Skeletal muscle cell (primary cell): ENCODE results near the gene ABCC5.
A peak's percentile ranks its signal among the peaks of the same experiment; 100 is the strongest.
"Not testable (repeated sequence)": the region's sequence is repeated elsewhere in the genome, so short reads cannot be mapped to it uniquely, and the experiment has no call there.

Experiments used
- DNase-seq: peaks from one replicate; pipeline ENCODE4 v3.0.0-alpha.2; 2010; ENCODE audit warnings: low read depth
- H3K4me3 ChIP-seq: 2 replicates; pipeline ENCODE4 v1.5.1; 2011; ENCODE audit warnings: low read depth, mild to moderate bottlenecking, control low read depth, low read length, moderate library complexity

The ABCC5 gene

DNA sequence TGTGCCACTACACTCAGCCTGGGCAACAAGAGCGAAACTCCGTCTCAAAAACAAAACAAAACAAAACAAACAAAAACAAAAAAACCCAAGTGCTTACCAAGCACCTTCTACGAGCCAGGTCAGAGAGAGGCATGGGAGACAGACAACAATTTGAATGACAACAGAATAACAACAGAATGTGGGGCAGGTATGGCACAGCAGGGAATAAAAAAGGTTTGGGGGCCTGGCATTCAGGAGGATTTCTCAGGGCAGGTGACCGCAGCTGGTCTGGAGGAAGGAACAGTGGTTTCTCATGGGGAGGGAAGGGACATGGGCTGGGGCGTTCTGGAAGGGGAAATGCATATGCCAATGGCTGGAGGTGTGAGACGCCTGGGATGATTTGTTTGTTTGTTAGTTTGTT is 110.5 kb downstream of the ABCC5 start:
- no peak overlapping the region for H3K4me3 ChIP-seq

DNA sequence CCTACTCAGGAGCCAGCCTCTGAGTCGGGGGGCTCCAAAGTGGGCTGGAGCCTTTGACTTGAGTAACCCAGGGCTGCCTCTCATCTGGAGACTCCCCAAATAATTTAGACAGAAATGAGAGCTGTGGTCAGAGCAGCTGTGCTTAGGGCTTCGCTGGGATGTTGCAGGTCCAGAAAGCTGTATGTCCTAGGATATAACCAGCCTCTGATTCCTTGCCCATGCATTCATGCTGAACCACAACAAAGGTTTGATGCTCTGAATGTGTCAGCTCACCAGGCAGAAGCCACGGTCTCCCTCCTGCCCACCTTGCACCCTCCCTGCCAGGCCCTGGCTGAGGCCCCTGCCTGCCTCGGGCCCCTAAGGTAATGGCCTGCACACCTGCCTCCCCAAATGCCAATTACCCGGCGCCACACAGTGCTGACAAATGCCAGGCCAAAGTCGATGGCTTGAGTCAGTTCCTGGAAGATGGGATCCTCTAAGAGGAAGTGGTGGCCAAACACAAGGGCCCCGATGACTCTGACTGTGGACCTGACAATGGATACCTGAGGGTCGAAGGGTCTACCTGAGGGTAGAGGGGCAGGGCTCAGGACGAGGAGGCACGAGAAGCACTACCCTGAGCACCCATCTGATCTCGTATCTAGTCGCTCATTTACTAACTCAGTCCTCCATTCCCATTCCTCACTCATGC is 111.3 kb downstream of the ABCC5 start:
- H3K4me3 ChIP-seq: no peak overlapping the region
- no peak for DNase-seq

More for the DNA sequence above, 110.5 kb downstream of the ABCC5 start:
- DNase-seq: no peak

DNA sequence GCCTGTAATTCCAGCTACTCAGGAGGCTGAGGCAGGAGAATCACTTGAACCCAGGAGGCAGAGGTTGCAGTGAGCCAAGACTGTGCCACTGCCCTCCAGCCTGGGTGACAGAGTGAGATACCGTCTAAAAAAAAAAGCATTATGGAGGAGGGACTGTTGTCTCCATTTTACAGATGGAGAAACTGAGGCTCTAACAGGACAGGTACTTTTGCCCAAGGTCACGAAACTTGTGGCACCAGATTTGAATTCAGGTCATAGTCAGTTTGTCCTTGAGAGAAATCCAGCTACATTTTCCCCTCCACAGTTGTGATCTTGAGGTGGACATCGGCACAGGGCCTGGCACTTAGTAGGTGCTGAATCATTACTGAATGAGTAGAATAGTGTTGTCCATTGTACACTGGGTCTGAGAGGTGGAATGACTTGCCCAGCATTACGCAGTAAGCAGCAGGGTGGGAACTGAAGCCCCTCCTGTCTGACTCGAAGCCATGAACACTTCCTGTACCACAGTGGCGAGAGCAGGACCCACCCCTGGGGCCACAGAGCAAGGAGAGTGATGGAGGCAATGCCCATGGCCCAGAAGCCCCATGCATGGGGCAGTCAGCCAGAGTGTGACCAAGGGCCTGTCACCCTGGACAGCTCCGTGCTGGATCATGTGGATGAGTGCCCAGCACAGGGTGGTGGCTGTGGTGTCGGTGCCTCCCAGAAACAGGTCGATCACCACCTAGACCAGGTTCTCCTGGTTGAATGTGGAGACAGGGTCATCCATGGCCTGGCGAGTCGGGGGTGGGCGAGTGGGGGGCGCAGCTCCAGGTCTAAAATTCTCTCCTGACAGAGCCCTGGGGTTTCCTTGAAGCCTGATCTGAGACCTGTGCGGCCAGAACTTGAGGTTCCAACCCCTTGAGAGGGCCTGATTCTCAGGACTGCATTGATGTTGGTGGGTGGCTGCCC is 112.6 kb downstream of the ABCC5 start:
- no peak overlapping the region for H3K4me3 ChIP-seq
- DNase-seq: no peak

DNA sequence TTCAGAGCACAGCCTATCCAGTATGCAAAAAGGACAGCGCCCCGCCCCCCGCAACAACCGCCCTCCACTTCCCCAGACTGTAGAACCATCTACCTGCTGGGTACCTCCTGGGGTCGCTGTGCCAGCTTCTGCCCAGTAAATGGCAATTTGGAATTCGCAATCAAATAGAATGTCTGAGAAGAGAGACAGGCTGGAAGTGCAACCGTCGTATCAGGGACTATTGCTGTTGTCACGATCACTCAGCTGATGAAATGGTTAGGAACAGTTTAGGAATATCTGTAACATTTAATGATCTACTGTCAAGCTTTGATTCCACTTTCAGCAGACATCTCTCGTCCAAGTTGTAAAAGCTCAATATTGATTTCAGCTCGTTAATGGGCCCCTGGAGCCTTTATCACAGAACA is 119.7 kb downstream of the ABCC5 start:
- H3K4me3 ChIP-seq: no peak overlapping the region
- DNase-seq: no peak

DNA sequence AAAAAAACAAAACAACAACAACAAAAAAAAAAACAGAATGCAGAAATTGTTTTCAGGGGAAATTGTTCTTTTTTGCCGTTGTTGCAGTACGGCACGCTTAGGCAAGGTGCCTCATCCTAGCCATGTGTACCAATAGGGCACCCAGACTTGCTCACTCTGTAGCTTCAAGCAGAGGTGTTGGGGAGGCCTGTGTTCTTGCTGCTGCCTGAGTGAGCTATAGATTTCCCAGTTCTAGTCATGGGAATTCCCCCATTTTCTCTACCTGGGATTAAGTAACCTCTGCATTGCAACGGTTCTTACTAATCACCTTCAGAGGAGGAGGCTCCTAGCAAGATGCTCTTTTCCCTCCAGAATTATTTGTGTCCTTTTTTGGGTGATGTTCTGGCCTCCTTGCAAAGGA is 120.1 kb downstream of the ABCC5 start:
- H3K4me3 ChIP-seq: no peak overlapping the region
- no peak for DNase-seq

DNA sequence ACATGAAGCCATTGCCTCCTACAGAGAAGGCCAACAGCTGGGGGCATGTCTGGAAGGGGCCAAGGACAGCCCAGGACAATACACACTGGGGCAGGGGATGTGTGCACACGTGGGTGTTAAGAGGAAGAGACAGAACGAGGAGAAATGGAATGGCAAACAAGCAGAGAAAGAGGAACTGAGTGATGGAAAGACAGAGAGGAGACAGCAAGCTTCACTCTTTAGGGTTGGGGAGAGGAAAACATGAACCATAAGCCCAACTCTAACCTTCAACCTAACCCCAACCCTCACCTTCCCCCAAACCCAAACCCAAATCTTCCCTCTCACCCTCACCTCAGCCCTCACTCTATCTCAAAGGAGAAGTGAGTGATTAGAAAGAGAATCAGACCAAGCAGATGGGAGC is 121.1 kb downstream of the ABCC5 start:
- no peak overlapping the region for H3K4me3 ChIP-seq
- DNase-seq: no peak

DNA sequence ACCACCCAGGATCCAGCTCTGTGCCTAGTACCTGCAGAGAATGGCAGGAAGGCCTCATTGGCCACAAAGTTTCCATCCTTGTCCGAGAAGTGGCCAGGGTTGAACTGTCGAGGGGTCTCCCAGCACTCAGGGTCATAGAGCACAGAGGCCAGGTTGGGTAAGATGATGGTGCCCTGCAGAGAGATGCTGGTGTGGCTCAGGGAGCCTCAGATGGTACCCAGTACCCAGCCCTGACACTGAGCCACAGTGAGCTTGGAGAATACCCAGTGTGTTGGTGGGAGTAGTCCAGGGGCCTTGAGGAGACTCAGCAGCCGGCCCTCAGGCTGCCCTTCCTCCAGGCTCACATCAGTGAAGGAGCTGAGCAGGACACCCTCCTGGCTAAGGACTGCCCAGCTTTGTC is 121.5 kb downstream of the ABCC5 start:
- H3K4me3 ChIP-seq: no peak overlapping the region
- DNase-seq: no peak

DNA sequence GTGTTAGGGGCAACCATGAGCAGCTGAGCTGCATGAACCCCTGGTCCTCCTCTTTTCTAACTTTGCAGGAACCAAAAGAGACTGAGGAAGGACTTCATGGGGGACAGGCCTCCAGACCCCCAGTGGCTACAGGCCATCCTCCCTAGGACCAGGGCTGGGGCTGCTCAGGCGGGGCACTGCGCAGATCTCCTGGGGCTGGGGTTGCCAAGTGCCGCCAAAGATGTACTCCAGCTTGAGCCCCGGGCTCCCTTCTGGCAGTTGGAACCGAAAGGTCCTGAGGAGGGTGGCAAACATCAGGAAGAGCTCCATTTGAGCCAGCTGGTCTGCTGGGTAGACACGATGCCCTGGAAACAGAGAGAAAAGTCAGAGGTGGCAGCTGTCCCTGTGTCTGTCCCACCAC is 121.9 kb downstream of the ABCC5 start:
- no peak overlapping the region for H3K4me3 ChIP-seq
- DNase-seq: no peak

DNA sequence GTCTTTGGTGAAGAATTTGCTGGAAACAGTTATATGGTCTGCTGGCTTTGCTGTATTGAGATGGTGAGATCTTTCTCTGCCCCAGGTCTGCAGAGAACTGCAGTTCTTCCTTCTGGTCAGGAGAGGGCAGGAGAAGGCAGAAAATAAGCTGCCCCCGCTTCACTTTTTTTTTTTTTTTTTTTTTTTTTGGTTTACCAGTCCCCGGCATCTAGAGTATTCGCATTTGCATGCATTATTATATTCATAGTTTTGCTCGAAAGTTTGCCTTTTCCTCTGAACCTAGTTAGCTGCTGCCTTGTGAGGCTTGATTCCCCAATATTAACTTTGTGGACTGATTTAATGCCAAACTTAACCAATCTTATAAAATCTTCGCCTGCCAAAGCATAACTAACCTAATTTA is 122.4 kb downstream of the ABCC5 start:
- no peak overlapping the region for H3K4me3 ChIP-seq
- peak; percentile 10 for DNase-seq

DNA sequence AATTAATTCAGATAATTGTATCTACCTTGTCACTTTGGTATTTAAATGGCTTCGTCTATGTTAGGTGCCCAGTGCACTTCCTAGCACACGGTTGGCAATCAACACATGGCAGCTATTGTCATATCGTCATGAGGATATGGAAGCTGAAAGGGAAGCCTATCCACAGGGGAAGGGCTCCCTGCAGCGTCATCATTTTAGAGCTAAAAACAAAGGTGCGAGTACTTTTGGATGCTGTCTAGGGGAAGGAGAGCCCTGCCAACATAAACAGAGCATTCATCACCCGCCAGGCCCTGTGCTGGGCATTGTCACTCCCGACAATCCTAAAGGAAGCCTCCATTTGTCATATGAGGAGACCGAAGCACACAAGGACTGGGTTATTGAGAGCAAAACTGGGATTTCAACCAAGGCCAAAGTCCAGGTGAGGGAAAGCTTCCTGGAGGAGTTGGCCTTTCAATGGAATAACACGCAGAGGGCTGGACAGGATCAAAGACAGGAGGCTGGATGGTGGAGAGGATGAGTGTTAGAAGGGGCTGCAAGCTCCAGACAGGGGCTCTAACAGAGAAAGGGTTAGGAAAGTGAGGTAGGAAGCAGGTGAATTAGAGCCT is 125.0 kb downstream of the ABCC5 start:
- DNase-seq: no peak
- no peak overlapping the region for H3K4me3 ChIP-seq

DNA sequence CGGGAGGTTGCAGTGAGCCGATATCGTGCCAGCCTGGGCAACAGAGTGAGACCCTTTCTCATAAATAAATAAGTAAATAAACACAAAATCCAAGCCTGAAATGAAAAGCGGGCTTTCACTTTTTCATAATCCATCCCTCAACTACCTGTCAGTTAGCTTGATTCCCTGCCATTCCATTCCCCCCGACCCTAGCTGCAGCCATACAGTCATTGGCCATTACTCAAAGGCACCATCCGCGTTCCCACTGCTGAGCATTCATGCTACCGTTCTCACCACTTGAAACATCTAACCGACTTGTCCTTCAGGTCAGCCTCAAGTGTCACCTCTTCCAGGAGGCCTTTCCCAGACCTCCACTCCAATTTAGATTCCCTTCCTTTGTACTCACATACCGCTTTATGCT is 131.9 kb downstream of the ABCC5 start:
- DNase-seq: no peak

DNA sequence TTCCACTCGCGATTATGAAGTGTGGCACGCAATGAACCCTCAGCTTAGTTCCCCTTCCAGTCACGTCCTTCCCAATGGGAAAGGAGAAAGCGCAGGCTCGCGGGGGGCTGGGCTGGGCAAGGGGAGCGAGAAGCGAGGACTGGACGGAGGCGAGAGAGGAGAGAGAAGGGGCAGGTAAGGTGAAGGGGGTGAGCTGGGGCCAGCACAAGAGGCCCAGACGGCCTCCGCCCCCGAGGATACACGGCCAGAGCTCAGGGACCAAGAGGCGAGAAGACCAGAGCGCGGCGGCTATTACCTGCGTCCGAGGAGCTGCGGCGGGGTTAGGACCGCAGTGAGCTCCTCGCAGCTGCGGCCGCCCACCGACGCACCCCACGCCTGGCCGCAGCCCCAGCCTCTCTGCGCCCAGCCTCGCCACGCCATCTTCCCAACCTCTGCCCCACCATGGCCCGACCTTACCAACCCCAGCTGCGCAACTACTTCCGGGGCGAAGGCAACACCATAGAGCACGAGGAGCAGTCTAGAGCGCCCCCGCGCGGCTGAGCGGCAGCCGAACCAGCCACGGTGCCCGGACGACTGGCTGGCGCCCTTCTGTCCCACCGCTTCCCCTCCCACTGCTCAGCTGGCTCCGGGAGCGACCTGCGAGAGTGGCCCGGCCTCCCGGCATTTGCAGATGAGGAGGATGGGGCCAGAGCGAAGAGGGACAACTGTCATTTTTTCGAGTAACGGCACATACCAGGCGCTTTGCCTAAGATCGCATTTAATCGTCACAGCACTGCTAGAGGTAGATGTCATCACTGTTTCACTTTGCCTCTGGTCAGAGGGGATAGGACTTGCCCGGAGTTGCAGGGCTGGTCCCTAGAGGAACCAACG is 133.0 kb downstream of the ABCC5 start, which contains the start of gene PARL:
TSS of gene PARL (minus strand) at position 454 of the 870 bp plus-strand sequence. CDS start at position 420, 34 bp downstream.
- H3K4me3 ChIP-seq: peak within 1 kb of the TSS; percentile 98

More for the DNA sequence above, 131.9 kb downstream of the ABCC5 start:
- no peak overlapping the region for H3K4me3 ChIP-seq

DNA sequence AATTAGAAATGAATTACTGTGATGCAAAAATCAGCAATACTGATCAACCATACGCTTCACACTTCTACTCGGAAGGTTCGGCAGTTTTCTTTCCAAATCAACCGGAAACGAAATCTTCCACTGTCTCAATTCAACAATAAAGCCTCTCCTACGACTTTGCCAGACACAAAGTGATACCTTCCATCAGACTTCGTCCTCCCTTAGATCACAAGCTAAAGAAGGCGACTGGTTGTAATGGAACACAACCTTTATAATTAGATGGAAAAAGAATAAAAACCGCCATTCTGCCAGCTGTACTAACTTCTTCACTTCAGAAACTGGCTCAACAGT is 133.6 kb downstream of the ABCC5 start:
- no peak for DNase-seq

More for the DNA sequence above, 133.0 kb downstream of the ABCC5 start, which contains the start of gene PARL:
- DNase-seq: peak; percentile 51

DNA sequence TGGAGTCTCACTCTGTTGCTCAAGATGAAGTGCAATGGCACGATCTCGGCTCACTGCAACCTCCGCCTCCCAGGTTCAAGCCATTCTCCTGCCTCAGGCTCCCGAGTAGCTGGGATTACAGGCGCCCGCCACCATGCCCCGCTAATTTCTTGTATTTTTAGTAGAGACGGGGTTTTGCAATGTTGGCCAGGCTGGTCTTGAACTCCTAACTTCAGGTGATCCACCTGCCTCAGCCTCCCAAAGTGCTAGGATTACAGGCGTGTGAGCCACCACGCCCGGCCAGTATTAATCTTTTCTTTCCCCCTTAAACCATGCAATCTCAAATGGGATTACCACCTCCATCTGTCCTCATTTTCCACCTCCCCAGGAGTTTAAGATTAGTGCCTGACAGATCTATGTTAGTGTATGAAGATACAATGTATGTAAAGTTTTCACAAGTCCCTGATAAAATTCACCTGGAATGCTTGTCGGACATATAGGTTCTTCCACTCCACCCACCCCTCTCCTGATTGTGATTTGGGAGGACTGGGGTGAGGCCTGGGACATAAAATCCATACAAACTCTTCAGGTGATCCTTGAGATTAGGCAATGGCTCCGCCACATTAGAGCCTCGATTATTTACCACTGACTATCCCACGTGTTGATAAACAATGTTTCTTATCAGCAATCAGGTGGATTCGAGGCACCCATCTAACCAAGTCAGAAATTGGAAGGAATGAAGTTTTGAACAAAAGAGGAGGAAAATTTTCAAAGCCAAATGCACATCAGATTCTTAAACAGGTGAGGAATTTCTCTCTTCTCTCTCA is 134.2 kb downstream of the ABCC5 start:
- H3K4me3 ChIP-seq: peak overlapping the region; percentile 98
- no peak for DNase-seq

More for the DNA sequence above, 133.6 kb downstream of the ABCC5 start:
- H3K4me3 ChIP-seq: peak overlapping the region; percentile 98

DNA sequence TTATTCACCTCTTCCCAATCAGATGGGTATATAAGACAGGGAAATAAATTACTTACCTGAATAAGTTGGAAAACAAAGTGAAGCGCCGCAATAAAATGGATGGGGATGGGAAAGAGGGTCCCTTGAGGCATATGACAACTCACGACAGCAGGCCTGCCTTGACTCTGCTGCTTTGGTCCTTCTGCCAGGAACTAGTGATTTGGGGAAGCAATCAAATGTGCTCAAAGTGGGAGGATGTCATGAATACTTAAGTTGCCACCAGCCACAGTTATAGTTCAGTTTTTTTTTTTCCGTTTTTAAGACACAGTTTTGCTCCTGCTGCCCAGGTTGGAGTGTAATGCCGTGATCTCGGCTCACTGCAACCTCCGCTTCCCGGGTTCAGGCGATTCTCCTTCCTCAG is 137.6 kb downstream of the ABCC5 start:
- no peak for DNase-seq
- no peak overlapping the region for H3K4me3 ChIP-seq

DNA sequence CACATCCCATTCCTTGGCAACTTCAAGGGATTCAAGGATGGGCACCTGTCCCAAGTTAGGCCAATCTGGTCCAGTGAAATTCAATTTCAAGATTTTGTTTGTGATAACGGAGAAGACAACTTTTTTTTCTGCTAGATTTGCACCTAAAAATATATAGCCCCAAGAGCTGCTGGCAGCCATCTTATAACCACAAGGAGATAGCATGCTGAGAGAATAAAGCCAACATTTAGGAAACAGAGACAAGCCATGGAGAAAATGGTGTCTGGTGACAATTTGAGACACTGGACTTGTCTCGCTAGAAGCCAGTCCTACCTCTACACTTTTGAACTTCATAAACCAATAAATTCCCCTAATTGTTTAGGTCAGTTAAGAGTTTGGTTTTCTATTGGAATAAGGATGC is 138.4 kb downstream of the ABCC5 start:
- no peak for DNase-seq
- H3K4me3 ChIP-seq: no peak overlapping the region

DNA sequence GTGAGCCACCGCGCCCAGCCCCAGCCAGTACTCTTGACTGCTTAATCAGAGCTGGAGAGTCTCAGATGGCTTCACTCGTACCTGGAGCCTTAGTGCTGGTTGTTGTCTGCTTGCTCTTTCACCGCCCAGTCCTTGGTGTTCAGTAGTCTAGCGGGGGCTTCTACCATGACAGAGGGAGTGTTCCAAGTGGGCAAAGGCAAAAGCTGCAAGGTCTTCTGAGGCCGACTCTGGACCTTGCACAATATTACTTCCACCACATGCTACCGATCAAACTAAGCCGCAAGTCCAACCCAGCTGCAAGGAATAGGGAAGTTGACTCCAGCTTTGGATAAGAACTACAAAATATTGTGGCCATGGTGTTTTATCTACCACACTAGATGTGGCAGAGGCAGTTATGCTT is 139.6 kb downstream of the ABCC5 start:
- DNase-seq: no peak

DNA sequence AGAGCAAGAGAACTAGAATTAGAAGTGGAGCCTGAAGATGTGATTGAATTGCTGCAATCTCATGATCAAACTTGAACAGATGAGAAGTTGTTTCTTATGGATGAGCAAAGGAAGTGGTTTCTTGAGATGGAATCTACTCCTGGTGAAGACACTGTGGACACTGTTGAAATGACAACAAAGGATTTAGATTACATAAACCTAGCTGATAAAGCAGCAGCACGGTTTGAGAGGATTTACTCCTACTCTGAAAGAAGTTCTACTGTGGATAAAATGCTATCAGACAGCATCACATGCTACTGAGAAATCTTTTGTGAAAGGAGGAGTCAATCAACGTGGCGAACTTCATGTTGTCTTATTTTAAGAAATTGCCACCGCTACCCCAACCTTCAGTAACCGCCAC is 140.5 kb downstream of the ABCC5 start:
- H3K4me3 ChIP-seq, DNase-seq: not testable (repeated sequence)

More for the DNA sequence above, 139.6 kb downstream of the ABCC5 start:
- no peak overlapping the region for H3K4me3 ChIP-seq
